NCI-H1105 treated with DMSO at 0.1 percent for 48 hours (cell line): ENCODE data around the gene CDKN2C.

ENCODE experiments used
- DNase-seq: peaks from one replicate; lab custom pipeline; 2025; lab: John Stamatoyannopoulos, UW

Gene CDKN2C

DNA sequence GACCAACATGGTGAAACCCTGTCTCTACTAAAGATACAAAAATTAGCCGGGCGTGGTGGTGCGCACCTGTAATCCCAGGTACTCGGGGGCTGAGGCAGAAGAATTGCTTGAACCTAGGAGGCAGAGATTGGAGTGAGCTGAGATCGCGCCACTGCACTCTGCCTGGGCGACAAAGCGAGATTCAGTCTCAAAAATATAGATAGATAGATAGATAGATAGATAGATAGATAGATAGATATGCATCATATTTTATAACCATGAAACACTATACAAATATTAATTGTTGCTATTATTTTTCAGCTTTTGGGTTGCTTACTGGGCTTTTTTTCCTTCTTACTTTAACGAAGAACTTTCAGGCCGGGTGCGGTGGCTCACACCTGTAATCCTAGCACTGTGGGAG is 5.2 kb upstream of the CDKN2C start:
- no peak for DNase-seq

DNA sequence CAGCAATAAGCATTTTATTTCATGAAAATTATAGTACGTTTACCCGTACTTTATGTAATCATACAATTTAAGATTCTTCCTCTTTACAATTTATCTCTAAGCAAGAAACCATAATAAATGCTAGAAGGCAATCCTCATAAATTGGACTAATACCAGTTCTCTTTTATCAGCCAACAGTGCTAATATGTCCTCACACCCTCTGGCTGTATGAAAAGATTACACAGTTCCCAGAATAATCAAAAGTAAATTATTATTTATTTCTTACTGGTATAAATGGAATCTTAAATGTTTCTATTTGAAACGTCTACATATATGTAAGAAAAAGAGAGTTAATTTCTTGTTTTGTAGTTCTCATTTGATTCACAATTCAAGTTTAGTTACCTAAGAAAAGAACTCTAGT is 3.1 kb upstream of the CDKN2C start:
- peak; percentile 42 for DNase-seq

DNA sequence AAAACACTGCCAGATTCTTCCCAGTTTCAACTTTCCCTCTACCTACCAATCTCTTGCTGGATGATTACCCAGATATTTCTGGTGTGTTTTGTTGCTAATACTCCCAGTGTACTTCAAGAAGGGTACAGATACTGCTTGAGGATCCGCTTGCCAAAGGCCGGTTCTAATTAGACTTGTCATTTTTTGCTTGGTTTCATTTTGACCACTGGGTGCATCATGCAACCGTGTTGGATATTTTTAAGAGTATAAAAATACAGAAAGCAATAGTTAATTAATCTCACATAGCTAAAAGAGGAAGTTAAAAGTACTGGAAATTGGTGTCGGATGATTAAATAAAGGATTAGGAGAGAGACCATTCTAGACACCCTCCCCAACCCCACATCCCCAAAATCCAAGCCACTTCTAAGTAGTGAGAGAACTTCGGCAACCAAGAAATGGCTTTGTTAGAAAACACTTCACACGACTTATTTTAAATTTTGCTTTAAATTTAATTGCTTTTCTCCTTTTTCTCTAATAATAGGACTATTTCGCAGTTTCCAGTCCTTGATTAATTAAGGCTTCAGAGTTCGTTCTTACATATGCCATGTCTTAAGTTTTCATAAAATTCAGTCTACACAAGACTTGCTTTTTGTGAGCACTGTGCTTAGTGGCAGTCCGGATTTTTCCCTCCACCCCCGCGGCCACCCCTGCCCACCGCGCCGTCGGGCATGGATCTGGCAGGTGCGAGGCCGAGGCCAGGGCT is 2.5 kb upstream of the CDKN2C start:
- DNase-seq: peak; percentile 60

DNA sequence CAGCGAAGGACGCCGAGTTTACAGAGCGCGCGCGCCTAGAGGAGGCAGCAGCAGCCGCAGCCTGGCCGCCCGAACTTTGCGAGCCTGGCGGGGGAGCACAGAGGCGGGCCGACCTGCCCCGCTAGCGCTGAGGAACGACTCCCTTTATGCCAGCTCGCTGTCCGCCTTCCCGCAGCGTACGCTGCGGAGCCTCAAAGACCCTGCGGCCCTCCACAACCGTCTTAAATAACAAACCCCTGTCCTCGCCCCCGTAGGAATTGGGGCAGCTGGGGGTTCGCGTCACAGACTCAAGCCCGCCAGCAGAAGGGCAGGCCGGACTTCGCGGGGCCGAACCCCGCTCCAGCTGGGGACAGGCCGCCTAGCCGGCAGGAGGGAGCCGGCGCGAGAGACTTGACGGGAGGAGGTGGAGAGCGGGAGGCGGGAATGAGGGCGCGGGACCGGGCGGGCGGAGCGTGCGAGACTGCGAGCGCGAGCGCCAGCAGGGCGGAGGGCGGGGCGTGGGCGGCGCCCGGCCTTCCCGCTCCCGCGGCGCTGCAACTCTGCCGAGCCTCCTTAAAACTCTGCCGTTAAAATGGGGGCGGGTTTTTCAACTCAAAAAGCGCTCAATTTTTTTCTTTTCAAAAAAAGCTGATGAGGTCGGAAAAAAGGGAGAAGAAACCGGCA is 1.8 kb upstream of the CDKN2C start:
- peak; percentile 95 for DNase-seq

DNA sequence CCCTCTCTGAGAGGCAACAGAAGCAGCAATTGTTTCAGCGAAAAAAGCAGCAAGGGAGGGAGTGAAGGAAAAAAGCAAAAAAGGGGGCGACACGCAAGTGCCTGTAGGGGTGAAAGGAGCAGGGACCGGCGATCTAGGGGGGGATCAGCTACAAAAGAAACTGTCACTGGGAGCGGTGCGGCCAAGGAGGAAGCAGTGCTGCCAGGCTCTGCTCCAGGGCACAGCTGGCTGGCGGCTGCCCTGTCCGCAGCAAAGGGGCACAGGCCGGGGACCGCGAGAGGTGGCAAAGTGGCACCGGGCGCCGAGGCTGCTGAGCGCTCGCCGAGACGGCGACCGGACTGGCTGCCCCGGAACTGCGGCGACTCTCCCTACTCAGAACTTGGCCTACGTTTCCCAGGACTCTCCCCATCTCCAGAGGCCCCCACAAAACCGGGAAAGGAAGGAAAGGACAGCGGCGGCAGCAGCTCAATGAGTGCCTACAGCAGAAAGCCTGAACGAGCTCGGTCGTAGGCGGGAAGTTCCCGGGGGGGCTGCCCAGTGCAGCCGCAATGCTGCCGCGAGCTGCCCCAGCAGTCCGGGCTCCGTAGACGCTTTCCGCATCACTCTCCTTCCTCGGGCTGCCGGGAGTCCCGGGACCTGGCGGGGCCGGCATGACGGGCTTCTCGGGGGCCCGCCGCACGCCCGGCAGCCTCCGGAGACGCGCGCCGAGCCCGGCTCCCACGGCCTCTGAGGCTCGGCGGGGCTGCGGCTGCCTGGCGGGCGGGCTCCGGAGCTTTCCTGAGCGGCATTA is 1.0 kb upstream of the CDKN2C start:
- DNase-seq: peak; percentile 26

DNA sequence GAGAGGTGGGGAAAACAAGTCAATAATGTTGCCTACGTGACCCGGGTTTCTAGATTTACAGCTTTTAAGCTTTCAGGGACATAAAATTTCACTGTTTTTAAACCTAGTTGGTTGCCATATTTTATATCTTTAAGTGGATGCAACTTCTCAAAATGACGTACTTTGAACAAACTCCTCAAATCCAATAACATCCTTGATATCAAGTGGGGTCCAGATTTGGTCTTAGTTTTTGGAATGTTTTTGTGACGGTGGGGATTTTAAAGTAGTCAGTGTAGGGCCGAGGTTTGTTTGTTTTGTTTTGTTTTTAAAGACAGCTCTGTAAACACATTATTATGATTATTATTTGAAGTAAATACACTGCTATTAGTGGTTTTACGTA is 453 bp downstream of the CDKN2C start:
- DNase-seq: peak; percentile 67

DNA sequence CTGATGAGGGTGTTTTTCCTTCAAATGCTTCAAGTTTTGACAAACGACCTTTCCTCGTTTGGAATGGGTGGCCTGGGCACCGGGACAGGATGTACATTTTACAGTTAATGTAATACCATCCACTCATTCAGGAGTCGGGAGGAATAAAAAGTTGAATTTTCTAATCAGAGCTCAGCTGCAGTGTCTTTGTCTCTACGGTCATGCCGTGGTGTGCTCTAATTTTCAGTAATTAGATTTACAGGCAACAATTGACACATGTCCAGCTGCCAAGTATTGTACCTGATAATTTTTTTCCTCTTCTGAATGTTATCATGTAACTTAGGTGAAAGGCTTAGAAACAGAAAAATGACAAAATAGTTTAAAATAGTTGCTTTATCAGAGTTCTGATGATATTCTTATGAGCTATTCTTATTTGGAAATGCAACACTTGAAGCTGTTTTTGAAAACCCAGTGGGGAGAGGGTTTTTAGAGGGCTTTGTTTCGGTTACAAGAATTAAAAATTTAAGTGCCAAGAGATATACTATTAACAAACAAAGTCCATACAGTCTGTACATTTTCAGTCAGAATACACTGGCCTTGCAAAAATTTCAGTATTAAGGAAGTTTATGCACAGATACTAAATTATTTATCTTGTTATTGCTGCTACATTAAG is 1.0 kb downstream of the CDKN2C start:
- DNase-seq: peak; percentile 76

DNA sequence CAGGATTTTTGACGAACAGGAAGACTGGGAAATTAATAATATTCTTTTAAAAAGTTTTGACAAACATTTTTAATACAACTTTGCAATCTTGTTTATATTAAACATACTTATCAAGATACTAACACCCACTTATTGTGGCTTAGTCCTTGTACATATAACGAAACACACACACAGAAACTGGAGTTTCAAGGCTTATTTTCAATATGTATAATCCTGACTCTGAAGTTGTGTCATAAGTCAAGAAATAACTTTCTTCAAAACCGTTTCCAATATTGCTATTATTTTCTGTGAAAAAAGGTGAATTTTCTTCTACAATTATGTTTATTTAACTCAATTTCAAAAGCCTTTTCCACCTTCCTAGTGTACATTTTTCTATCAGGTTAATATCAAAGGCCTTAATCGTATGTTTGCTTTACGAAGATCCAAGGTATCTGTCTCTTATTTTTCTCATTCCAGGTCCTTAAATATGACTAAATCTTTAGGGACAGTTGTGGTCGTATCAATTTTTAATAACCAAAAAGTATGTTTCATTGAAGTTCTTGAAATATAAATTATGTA is 1.8 kb downstream of the CDKN2C start:
- DNase-seq: peak; percentile 54

DNA sequence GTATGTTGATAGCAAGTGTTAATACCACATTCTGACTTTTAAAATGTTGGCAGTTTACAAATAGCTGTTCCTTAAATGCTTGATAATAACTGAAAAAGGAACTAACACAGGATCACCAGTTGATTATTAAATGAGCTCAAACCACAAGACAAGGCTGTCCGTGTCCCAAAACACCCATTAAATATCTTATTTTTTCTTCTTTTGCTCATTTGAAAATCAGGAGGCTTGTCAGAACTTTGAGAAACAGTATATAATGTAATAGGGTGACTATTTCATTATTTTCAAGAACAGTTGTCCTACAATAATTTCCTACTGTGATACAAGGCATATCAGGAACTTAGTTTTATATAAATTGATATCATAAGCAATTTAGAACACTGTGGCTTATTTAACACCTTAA is 2.7 kb downstream of the CDKN2C start:
- peak; percentile 64 for DNase-seq

DNA sequence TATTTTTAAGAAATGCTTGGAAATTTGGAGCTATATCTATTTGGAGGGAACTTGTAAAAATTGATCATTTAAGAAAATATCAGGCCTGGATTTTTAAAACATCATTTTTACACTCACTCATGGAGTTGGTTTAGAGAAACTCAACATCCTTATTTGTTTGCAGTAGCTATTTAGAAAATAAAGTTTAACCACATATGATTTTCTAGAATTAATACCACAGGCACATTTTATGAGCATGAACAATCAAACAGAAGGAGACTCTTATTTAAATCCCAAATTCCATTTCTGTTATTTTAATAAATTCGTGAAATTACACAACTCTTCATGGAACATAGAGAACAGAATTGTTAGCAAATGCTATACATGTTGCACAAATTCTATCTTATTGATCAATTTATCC is 3.2 kb downstream of the CDKN2C start:
- no peak for DNase-seq

DNA sequence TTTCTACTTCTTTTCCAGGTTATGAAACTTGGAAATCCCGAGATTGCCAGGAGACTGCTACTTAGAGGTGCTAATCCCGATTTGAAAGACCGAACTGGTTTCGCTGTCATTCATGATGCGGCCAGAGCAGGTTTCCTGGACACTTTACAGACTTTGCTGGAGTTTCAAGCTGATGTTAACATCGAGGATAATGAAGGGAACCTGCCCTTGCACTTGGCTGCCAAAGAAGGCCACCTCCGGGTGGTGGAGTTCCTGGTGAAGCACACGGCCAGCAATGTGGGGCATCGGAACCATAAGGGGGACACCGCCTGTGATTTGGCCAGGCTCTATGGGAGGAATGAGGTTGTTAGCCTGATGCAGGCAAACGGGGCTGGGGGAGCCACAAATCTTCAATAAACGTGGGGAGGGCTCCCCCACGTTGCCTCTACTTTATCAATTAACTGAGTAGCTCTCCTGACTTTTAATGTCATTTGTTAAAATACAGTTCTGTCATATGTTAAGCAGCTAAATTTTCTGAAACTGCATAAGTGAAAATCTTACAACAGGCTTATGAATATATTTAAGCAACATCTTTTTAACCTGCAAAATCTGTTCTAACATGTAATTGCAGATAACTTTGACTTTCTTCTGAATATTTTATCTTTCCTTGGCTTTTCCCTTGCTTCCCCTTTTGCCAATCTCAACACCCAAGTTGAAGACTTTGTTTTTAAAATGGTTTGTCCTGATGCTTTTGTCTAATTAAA is 4.0 kb downstream of the CDKN2C start:
- DNase-seq: peak; percentile 61

DNA sequence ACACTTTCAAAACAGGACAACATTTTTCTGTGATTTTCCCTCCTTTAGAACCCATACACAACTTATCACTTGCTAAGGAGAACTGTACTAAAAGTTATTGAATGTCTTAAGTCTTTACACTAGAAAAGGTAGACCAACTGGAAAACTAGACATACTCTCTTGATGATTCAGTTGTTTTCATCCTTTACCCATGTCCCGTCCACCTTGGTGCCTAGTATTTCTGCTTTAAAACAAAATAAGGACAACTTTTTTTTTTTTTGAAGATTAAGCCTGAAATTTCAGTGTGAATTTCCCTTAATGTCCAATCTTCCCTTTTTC is 4.5 kb downstream of the CDKN2C start:
- peak; percentile 38 for DNase-seq

DNA sequence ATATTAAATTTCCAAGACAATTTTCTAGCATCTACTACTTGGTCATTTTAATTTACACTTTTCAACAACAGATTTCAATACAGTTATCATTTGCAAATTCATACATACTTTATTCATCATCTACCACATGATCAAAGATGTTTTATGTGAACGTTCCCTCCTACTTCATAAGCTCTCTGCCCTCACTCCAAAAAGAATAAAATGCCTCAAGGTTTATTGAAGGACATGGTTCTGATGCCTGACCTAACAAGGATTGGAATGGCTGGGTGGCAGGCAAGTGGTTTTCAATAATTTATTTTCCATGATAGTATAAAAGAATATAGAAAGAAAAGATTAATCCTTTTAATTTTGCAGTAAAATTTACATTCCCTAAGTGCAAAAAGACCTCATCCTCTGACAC is 5.4 kb downstream of the CDKN2C start:
- peak; percentile 71 for DNase-seq

DNA sequence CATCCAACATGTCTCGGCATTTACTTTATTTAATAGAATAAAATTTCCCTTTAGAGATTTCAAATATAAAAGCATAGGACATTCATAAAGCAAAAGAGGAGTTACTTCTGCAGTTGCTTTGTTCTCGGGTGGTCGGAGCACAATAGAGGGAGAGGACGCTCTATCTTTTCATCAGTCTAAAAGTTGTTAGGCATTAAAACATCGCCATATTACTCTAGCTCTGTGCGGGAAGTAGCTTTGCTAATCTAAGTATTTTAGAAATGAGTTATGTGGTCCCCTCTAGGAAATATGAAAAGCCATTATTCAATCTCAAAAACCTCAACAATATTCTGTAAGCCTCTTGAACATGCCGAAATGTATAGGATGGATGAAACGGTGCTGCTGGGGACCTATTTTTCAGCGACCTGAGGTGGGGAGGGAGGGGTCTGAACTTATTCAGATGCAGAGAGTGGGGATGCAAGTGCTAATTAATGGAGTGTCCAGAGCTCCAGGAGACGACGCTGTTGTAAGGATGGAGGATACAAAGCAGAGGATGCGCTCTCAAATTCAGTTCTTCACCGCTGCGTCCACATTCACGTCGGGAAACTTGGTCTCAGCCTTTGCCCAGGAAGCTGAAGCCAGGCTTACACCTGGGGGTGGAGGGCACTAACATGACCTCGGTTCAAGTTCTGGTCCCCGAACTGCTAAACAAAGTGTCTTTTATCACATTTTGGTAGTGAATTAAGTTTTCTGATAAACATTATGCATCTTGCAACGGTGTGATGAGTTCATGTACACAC is 6.3 kb downstream of the CDKN2C start:
- peak; percentile 90 for DNase-seq

DNA sequence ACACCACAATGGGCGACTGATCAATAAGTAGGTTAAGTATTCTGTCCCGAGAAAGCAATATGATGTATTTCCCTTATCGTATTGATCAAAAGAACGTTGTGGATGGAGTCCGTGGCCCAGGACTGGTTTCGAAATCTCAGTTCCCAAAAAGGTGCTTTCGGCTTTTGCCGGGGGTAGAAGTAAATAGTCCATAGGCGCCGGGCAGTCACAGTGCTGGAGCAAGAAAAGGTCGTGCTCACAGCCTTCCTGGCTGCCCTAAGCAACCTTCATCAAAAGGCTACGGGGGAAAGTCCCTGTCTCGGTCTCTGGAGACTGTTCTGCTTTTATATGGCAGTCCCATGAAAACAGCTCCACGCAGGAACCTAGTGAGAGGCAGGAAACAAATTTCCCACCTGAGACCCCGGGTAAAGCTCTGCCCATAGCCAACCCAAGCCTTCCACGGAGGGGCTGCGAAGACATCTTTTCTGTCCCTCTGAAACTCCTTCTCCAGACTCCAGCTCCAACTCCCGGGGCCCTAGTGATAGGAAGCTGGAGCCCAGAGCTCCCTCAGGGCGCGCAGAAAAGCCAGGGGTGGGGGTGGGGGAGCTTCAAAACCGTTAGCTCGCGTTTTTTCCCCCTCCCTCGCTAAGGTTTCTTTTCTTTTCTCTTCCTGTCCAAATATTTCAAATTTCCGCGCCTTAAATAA is 7.0 kb downstream of the CDKN2C start:
- DNase-seq: peak; percentile 86

DNA sequence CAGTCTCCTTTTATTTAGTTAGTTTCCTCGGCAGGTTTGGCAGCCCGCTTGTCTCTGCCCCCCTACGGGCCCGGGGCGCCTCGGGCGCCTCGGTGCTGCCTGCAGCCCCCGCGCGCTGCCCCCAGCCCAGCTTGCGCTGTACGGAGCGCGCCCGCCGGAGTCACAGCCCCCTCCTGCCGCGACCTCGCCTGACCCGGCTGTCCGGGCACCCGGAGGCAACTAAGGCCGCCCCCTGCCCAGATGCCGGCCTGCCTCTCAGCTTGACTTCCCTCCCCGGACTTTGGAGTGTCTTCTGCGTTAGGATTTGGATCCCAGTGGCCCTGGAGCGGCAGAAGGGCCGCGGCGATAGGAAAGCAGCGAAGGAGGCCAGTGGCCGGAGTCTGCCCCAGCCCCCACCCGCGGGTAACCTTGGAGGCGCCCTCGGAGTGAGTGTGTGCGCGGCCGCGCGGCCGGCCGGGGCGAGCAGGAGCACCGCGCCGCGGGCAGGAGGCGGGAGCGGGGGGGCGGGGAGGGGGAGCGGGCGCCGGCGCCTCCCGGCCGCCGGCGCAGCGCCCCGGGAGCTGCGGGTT is 7.6 kb downstream of the CDKN2C start:
- DNase-seq: peak; percentile 69

DNA sequence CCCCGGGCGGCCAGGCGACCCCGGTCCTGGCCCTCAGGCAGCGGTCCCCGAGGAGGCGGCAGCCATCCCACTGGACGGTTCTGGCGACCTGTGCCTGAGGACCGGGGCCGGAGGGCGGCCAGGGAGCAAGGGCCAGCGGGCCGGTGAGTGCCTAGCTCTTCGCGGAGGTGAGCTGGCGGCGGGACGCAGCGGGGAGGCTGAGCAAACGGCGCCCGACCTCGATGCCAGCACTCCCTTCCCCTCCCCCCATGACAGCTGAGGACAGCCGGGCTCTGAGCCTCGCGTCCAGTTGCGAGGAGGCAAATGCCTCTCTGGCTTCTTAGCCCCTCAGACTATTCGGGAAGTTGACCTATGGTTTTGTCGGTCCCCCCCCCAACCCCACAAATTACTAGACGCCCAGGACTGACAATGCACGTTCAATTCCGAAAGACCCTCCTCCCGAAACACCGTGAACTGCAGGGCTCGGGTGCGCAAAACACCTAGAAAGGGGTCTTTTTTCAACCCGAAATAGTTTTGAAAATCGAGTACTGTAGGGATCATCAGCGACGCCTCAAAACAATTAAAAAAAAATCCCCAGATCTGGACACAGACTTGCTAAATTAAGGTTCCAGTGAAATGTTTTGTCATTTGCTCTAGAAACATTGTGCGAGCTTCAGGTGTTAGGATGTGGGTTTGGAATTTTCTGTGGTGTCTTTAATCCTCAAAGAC is 8.3 kb downstream of the CDKN2C start:
- DNase-seq: peak; percentile 83

DNA sequence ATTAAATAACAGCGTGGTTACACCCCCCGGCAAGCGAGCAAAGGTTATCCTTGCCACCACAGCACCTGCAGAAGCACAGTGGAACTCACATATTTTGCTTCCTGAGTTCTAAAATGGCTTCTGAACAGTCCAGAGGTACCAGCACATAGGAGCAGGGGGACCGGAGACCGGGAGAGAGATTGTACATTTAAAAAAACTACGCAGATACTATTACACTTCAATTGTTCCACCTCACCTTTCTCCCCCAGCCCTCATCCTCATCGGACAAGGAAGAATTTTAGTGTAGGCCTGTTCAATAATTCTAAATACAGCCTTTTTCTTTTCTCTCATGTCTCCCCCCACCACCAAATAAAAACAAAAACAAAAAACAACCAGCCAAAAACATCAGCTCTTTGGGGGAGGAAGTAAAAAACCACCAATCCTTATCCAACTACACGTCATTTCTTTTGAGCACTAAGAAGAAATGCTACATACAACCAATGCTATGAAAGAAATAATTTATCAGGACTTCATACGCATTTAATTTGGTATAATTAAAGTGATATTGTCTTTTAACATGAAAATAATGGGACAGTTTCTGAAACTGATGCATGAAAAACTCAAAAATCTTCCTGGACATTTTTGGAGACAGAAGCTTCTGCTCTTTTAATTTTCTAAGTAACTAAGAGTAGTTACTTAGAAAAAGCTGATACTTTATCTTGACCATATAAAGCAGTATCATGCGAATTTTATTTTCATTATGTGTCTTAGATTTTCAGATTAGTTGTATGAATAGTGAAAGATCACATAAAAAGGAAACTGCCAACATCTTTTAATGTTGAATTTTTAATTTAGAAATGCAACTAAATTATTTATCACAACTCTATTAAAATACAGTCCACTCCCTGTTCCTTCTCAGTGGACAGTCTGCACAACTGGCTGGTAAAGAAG is 9.1 kb downstream of the CDKN2C start:
- DNase-seq: peak; percentile 79
